Lung (tissue), 12 donors: Measurements from ENCODE around the gene FOXP1. TPM values are rescaled to one million over a fixed set of nuclear protein-coding genes. Genes with fewer than 3 reads are reported as not detected.

Experiments
- ATAC-seq: fragments of 200-7000 bp; cut with Tn5 transposase; one replicate; pipeline ENCODE4 v1.9.1; 2020; ENCODE audit warnings: moderate number of reproducible peaks; ENCODE audit not compliant: insufficient read depth, low FRiP score
- DNase-seq, 3 donors: peaks; one replicate each; pipeline ENCODE4 v3.0.0-alpha.2; 2013 to 2017
- H3K27ac ChIP-seq, 2 donors: one replicate each; pipeline ENCODE4 v1.5.1; 2013; ENCODE audit warnings: mild to moderate bottlenecking in 2 of 2, moderate library complexity in 2 of 2, control low read depth in 1 of 2, inconsistent platforms in 1 of 2, low read depth in 1 of 2, low read length in 1 of 2
- H3K27me3 ChIP-seq, 3 donors: one replicate each; pipeline ENCODE4 v1.5.1; 2013; ENCODE audit warnings: low read length in 2 of 3; ENCODE audit not compliant: control insufficient read depth in 3 of 3, insufficient read depth in 3 of 3
- H3K36me3 ChIP-seq, 4 donors: one replicate each; pipeline ENCODE4 v1.5.1; 2013; ENCODE audit warnings: low read length in 4 of 4, mild to moderate bottlenecking in 1 of 4, moderate library complexity in 1 of 4; ENCODE audit not compliant: control insufficient read depth in 4 of 4, insufficient read depth in 4 of 4
- H3K4me1 ChIP-seq, 5 donors: one replicate each; pipeline ENCODE4 v1.5.1; 2013; ENCODE audit warnings: low read length in 5 of 5, mild to moderate bottlenecking in 2 of 5, moderate library complexity in 1 of 5; ENCODE audit not compliant: control insufficient read depth in 5 of 5, insufficient read depth in 5 of 5
- H3K4me3 ChIP-seq: one replicate; pipeline ENCODE4 v1.5.1; 2013; ENCODE audit warnings: mild to moderate bottlenecking, control low read depth, moderate library complexity
- H3K9ac ChIP-seq, 2 donors: one replicate each; pipeline ENCODE4 v1.5.1; 2013; ENCODE audit warnings: low read length in 2 of 2, control low read depth in 1 of 2; ENCODE audit not compliant: insufficient read depth in 1 of 2
- H3K9me3 ChIP-seq, 4 donors: one replicate each; pipeline ENCODE4 v1.5.1; 2013; ENCODE audit warnings: low read length in 3 of 4, mild to moderate bottlenecking in 1 of 4, moderate library complexity in 1 of 4; ENCODE audit not compliant: control insufficient read depth in 4 of 4, insufficient read depth in 3 of 4
- CTCF ChIP-seq: IDR thresholded peaks from 2 replicates; pipeline ENCODE4 v1.5.1; 2012; ENCODE audit warnings: mild to moderate bottlenecking; ENCODE audit errors: control extremely low read depth, extremely low read depth
- WGBS, 2 donors: extraction: QIAGEN DNeasy Blood & Tissue Kit; methylation state at CpG; one replicate each; pipeline ENCODE4 v1.1.7; 2013; 5-methylcytosine and 5-hydroxymethylcytosine counted together
- polyA plus RNA-seq, 2 donors: library from polyadenylated mRNA; stranded (reverse); fragments of 200-250 nt; gene quantifications; one replicate each; pipeline ENCODE4 v1.2.1, GENCODE V29; 2013
- total RNA-seq, 2 donors: library from RNA; depleted of rRNA in 1 of 2; stranded (reverse); fragments of >200 nt in 1 of 2; gene quantifications; one replicate each; pipeline ENCODE4 v1.2.1, GENCODE V29; 2014 to 2021
- donor health status: control.
- donor health status: control.
- donor health status: Bipolar disorder and iron deficiency.
- donor health status: healthy.
- donor health status: DM: yes; HTN: yes; CAD: no.

Gene FOXP1
- total and polyA plus RNA-seq, 4 donors: 13.8 to 287 (median 73.9) TPM

GRCh38 chr3:71251156-71251775 is 332.3 kb downstream of the FOXP1 start:
- no peak for TF ChIP-seq CTCF
- no peak overlapping the region for H3K9ac ChIP-seq
- peaks cover 0 to 15% (median 10%) of the 10 kb centered on the region in 5 donors for H3K4me1 ChIP-seq
- DNase-seq (peak in 1 of 3 donors; percentile 37), ATAC-seq (no peak)
- no peaks in the 10 kb centered on the region for H3K9me3 ChIP-seq
- no peaks in the 10 kb centered on the region for H3K27me3 ChIP-seq
- H3K36me3 ChIP-seq: no peaks in the 10 kb centered on the region
- H3K4me3 ChIP-seq: no peak overlapping the region
- H3K27ac ChIP-seq: no peak overlapping the region
- 69 to 72% methylated on average over 8 of the region's 8 CpGs for WGBS, 2 donors

- TF ChIP-seq CTCF: no peak
- no peaks in the 10 kb centered on the region for H3K36me3 ChIP-seq
- DNase-seq: no peak
- no peak overlapping the region for H3K4me3 ChIP-seq
- no peak overlapping the region for H3K27ac ChIP-seq
- 92 to 95% methylated on average over 5 of the region's 5 CpGs for whole genome bisulfite sequencing, 2 donors
- peaks cover 3 to 25% (median 11%) of the 10 kb centered on the region in 5 donors for H3K4me1 ChIP-seq
- H3K27me3 ChIP-seq: no peaks in the 10 kb centered on the region
- H3K9me3 ChIP-seq: no peaks in the 10 kb centered on the region
- no peak for ATAC-seq
- no peak overlapping the region for H3K9ac ChIP-seq
Observed at GRCh38 chr3:71250026-71250425, 333.5 kb downstream of the FOXP1 start.

- Histone ChIP-seq H3K4me3 (no peak overlapping the region), H3K27me3 (peaks cover 0 to 10% (median 0%) of the 10 kb centered on the region in 3 donors), H3K4me1 (peaks cover 2 to 27% (median 3%) of the 10 kb centered on the region in 5 donors), H3K36me3 (no peaks in the 10 kb centered on the region), H3K27ac (no peak overlapping the region), H3K9me3 (no peaks in the 10 kb centered on the region), H3K9ac (no peak overlapping the region)
- WGBS, 2 donors: 95 to 99% methylated on average over 3 of the region's 3 CpGs
- DNase-seq: no peak
- ATAC-seq: no peak
- no peak for TF ChIP-seq CTCF
Observed at GRCh38 chr3:71247958-71248335, 335.6 kb downstream of the FOXP1 start.
